AG04449 (cell line): ENCODE results near the gene RP9.

ENCODE experiments used
- CTCF ChIA-PET: fragments of 350-600 bp; formaldehyde crosslinking; extraction: SDS; loops from one replicate; lab custom pipeline; 2021; ENCODE audit warnings: antibody characterized with exemption; lab: Yijun Ruan, JAX
- POLR2A ChIA-PET: fragments of 400-600, 350-600 bp; formaldehyde crosslinking; extraction: SDS; loops from one replicate; lab custom pipeline; 2020; ENCODE audit warnings: antibody characterized with exemption, inconsistent platforms; lab: Yijun Ruan, JAX
- DNase-seq: peaks from one replicate; pipeline ENCODE4 v3.0.0-alpha.2; 2010; ENCODE audit warnings: low read depth, low spot score
- H3K4me3 ChIP-seq: 2 replicates; pipeline ENCODE4 v1.5.1; 2011; ENCODE audit warnings: low read depth, mild to moderate bottlenecking, control low read depth, low read length
- TF ChIP-seq, protein P1 (sequence below): IDR thresholded peaks from one replicate; pipeline ENCODE4 v1.5.1; 2011; ENCODE audit warnings: mild to moderate bottlenecking, moderate library complexity, low read length, control low read depth, inconsistent platforms; ENCODE audit not compliant: insufficient read depth; ENCODE audit errors: missing control alignments

RP9 gene

DNA sequence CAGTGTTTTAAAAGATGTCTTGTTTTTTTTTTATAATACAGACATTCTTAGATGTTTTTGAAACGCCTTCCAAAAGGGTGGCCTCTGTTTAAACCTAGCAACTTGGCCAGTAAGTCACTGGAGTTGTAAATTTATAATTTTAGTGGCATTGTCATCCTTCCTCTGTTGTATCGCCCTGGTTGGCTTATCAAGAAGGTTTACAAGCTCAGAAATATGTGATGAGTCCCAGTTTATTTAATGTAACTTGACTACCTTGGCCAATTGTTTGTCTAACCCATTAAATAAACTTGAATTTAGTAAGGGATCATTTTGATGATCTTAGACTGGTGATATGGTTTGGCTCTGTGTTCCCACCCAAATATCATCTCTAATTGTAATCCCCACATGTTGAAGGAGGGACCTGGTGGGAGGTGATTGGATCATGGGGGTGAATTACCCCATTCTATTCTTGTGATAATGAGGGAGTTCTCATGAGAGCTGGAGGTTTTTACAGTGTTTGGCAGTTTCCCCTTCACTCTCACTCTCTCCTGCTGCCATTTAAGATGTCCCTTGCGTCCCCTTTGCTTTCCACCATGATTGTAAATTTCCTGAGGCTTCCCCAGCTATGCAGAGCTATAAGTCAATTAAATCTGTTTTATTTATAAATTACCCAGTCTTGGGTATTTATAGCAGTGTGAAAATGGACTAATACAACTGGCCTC lies 33.2 kb downstream of the RP9 start:
- DNase-seq: no peak
- no peak overlapping the region for H3K4me3 ChIP-seq
- ChIA-PET POLR2A (no interaction called here), CTCF (interaction anchor here (1.0 to 1.9 kb wide), 4 partner anchors 9 to 33 kb away, joined by 3 to 6 read pairs (median 3); partner anchors contain the start of gene RP9)
- TF ChIP-seq, protein P1, sequence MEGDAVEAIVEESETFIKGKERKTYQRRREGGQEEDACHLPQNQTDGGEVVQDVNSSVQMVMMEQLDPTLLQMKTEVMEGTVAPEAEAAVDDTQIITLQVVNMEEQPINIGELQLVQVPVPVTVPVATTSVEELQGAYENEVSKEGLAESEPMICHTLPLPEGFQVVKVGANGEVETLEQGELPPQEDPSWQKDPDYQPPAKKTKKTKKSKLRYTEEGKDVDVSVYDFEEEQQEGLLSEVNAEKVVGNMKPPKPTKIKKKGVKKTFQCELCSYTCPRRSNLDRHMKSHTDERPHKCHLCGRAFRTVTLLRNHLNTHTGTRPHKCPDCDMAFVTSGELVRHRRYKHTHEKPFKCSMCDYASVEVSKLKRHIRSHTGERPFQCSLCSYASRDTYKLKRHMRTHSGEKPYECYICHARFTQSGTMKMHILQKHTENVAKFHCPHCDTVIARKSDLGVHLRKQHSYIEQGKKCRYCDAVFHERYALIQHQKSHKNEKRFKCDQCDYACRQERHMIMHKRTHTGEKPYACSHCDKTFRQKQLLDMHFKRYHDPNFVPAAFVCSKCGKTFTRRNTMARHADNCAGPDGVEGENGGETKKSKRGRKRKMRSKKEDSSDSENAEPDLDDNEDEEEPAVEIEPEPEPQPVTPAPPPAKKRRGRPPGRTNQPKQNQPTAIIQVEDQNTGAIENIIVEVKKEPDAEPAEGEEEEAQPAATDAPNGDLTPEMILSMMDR: no peak

DNA sequence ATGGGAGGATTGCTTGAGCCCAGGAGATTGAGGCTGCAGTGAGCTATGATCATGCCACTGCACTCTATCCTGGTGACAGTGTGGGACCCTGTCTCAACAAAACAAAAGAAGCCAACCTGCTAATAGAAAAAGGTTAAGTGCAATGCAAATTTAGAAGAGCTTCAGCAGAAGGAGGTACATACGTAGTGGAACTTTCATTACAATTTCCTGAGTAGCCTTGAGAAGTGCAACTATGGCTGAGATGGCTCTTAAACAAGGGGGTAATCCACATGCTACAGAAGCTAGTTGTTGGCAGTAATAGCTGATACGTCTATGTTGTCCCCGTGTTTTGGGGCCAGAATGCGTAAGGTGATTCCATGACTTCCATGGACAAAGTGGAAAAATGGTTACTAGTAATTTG lies 36.0 kb downstream of the RP9 start:
- POLR2A ChIA-PET: interaction anchor here (0.7 to 2.0 kb wide), 2 partner anchors 10 to 116 kb away, joined by 3 to 17 read pairs; partner anchors contain the start of genes FKBP9 and NT5C3A
- CTCF ChIA-PET: interaction anchor here (1.0 to 3.3 kb wide), 10 partner anchors 11 to 272 kb away, joined by 3 to 18 read pairs (median 4); partner anchors contain the start of gene RP9
- H3K4me3 ChIP-seq: no peak overlapping the region
- TF ChIP-seq, protein P1: no peak
- no peak for DNase-seq

DNA sequence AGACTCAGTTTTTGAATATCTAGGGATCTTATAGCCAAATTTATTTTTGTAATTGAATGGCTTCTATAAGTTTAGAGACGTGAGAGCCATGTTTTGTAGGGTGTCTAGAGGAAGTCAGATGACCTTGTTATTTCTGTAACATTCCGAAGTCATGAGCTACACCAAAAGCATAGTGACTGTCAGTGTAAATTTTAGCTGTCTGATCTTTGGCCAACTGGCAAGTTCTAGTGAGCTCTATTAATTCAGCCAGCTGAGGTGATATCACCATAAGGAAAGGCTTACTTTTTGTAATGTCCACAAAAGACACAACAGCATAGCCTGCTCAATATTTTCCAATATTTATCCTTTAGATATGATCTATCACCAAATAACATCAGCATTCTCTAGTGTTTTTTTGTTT lies 36.7 kb downstream of the RP9 start:
- CTCF ChIA-PET: interaction anchor here (1.0 to 3.3 kb wide), 9 partner anchors 11 to 272 kb away, joined by 3 to 18 read pairs (median 4); partner anchors contain the start of gene RP9

DNA sequence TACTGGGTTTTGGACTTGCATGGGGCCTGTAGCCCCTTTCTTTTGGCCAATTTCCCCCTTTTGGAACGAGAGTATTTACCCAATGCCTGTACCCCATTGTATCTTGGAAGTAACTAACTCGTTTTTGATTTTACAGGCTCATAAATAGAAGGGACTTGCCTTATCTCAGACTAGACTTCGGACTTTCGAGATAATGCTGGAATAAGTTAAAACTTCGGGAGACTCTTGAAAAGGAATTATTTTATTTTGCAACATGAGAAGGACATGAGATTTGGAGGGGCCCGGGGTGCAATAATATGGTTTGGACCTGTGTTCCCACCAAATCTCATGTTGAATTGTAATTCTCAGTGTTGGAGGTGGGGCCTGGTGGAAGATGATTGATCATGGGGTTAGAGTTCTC lies 38.4 kb downstream of the RP9 start:
- no peak for DNase-seq
- TF ChIP-seq, protein P1: no peak
- ChIA-PET POLR2A (no interaction called here), CTCF (interaction anchor here (1.6 kb wide), 1 partner anchor 270 kb away, joined by 5 read pairs; no protein-coding TSS in a partner anchor)
- H3K4me3 ChIP-seq: no peak overlapping the region

More for the DNA sequence above, 36.7 kb downstream of the RP9 start:
- H3K4me3 ChIP-seq: no peak overlapping the region
- TF ChIP-seq, protein P1: no peak
- POLR2A ChIA-PET: interaction anchor here (0.5 to 2.0 kb wide), 3 partner anchors 10 to 167 kb away, joined by 3 to 17 read pairs (median 3); partner anchors contain the start of genes FKBP9 and NT5C3A
- peak; percentile 41 for DNase-seq

DNA sequence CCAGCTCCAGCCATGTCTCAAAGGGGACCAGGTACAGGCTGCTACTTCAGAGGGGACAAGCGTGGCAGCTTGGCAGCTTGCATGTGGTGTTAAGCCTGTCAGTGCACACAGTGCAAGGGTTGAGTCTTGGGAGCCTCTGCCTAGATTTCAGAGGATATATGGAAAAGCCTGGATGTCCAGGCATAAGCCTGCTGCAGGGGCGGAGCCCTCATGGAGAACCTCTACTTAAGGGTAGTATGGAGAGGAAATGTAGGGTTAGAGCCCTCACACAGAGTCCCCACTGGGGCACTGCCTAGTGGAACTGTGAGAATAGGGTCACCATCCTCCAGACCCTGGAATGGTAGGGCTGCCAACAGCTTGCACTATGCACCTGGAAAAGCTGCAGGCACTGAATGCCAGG lies 38.9 kb downstream of the RP9 start:
- TF ChIP-seq, protein P1: no peak
- DNase-seq: no peak
- H3K4me3 ChIP-seq: no peak overlapping the region
- POLR2A ChIA-PET: no interaction called here
- CTCF ChIA-PET: interaction anchor here (1.1 to 1.6 kb wide), 2 partner anchors 13 to 270 kb away, joined by 3 to 5 read pairs; no protein-coding TSS in a partner anchor

DNA sequence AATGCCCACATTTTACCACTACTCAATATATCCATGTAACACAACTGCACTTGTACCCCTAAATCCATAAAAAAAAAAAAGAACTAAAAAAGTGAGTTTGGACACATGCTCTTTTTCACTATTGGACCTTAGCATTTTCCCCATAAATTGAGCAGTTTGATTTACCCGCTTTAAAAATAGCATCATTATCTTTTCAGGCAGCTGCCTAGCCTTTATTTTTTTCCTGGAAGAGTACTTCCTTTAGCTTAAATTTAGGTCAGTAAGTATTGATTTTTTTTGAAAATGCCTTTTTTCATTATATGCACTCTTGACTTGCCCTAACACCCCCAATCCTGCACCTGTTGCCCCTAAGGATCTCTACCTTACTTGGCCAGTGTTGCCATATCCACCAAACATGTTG lies 41.3 kb downstream of the RP9 start:
- DNase-seq: no peak
- CTCF ChIA-PET: no interaction called here
- TF ChIP-seq, protein P1: no peak
- POLR2A ChIA-PET: no interaction called here
- H3K4me3 ChIP-seq: no peak overlapping the region
